HG02571 (cell line): ENCODE data around the gene PIEZO1.

Source experiments
- ATAC-seq: cut with Tn5 transposase; IDR thresholded peaks from one replicate; pipeline ENCODE4 v1.9.1; 2021; ENCODE audit warnings: mild to moderate bottlenecking, moderate library complexity; ENCODE audit not compliant: unreplicated experiment

The PIEZO1 gene

DNA sequence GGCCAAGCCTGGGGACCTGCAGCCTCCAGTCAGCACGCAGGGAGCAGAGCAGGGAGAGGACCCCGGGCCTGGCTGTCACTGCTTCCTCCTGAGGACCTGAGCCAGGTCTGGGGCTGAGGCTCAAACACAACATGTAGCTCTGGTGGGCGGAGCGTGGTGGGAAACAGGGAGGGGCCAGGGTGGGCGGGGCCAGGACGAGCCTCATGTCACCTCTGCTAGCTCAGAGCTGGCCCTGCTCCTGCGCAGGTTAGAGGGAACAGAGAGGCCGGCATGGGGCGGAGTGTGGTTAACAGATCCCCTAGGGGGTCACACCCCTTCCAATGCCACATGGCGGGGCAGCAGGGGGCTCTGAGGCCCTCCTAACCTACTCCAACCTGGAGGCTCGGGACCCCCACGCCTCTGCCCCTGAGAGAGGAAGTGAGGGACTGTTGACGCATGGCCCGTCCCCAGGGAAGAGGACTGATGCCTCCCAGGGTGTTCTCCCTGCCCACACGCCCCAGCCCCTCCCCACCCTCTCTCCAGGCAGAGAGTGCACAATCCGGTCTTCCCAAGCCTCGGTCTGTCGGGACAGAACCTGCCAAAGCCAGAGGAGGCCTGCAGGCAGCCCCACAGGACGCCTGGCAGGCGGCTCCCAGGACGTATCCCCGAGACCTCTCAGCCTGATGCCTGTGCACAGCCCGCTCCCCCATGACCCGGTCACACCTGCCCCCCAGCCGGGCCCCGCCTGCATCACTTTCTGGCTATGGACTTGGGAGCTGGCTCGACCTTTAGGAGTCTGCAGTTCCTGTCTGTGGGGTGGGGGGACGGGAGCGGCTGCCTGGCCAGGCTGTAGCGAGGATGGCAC, 15.2 kb downstream of the PIEZO1 start:
- ATAC-seq = no peak

DNA sequence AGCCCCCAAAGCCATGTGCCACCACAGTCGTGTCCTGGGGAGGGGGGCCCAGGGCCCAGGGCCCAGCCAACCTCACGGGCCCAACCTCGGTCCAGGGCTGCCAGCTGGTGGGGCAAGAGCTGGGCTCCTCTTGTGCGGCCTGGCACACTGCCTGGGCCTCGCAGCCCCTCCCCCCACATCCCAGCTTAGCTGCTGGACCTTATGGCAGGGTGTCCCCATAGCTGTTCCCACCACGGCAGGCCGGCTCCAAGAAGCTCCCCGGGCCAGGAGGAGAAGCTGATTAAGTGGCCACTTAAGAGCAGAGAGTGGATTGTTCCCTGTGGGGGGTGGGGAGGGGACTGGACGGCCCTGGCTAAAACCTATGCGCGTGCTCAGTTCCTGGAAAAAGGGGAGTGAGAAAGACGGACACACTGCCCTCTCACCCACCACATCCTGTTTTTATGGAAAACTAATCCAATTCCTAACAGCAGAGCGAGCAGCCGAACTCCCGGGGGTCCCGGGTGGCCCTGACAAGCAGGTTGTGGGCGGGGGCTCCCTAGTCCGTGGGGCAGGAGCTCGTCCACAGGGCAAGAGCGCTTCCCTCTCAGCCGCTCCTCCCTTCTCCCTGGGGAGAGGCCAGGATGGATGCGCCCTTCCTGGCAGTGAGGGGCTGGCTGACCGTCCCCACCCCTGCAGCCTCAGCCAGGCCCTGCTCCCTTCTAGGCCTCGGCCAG, 16.8 kb downstream of the PIEZO1 start:
- no peak for ATAC-seq

DNA sequence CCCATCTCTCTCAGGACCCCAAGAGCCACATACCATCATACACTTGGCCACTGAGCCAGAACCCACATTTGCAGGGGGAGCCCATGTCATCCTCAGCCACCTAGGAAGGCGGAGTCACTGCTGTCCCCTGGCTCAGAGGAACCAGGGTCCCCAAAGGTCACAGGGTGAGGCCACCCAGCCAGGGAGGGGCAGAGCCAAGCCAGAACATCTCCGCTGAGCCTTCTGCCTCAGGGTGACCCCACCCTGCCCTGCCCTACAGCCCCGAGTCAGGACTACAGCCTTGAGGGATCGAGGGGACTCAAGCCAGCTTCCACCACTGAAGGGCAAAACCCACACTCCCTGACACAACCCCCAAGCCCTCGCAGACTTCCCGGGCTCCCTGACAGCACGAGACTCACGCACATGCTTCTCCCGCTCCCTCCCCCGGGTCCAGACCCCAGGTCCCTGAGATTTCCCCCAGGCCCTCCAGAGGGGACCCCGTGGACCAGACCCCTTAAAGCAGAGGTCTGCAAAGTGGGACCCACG, 17.4 kb downstream of the PIEZO1 start:
- no peak for ATAC-seq

DNA sequence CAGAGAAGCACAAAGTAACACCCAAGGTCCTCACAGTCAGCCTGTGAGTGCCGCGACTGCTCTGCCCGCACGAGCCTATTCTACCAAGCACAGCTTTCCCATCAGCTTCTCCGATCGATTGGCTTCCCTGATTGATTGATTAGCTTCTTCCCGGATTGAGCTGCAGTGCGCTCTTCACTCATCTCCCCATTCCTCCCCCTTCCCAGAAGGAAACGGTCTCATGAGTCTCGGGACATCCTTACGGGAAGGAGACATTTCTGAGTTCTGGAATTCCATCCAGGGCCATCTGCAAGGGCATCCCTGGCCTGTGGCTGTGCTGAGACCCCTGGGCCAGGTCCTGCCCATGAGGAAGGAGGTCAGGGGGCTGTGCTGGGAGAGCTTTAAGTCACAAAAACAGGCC, 18.0 kb downstream of the PIEZO1 start:
- ATAC-seq = no peak

DNA sequence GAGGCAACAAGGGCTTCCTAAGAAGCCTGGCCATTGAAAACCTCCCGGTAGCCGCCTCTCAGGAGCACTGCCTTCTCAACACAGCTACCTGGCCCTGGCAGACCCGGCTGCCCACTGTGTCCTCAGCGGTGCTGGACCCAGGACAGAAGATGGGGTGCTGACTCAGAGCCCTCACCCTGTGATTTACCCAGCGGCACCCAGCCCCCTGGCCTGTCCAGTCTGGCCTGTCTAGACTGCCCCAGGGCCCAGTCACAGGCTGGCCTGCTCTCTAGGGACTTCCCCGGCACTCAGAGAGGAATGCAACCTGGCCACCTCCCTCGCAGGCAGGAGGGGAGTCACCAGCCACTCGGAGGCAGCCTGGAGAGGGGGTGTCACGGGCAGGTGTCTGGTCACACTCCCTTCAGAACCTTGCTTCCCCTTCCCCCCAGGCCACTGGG, 20.1 kb downstream of the PIEZO1 start:
- no peak for ATAC-seq

DNA sequence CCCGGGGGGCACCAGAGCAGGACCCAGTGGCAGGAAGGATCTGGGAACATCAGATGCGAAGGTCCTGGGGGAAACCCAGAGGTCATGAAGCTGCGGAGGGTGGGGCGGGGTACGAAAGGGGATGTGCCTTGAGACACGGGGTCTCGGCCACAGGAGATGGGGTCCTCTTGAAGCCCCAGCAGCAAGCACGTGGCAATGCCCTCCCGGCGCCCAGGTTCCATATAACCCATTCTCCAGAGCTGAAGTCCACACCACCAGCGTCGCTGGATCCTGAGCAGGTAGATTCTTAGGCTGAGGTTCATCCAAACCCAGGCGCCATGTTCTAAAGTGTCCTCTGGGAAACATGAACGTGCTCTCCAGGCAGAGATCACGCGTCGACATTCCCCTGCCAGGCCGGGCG, 20.9 kb downstream of the PIEZO1 start:
- ATAC-seq = no peak

DNA sequence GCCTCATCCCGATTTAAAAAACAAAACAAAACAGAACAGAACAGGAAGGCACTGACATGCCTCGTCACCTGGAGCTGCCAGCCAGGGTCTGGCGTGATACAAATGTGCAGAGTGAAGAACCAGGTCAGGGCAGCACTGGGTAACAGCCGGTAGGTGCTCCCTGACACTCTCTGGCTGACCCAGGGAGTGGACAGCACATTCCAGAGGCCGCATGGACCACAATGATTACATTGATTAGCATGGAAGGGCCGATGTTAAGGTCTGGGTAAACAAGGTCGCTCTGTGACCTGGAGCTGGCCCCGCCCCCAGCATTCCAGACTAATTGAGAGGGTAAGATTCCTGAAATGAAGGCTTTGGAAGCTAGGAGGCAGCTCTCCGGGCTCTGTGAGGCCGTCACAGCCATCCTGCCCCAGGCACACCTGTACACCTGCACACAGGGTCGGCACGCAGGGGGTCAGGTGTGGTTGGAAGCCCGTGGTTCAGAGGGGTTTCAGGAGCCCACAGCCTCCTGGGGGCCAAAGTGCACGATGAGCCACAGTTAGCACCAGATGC, 21.4 kb downstream of the PIEZO1 start:
- ATAC-seq = no peak

DNA sequence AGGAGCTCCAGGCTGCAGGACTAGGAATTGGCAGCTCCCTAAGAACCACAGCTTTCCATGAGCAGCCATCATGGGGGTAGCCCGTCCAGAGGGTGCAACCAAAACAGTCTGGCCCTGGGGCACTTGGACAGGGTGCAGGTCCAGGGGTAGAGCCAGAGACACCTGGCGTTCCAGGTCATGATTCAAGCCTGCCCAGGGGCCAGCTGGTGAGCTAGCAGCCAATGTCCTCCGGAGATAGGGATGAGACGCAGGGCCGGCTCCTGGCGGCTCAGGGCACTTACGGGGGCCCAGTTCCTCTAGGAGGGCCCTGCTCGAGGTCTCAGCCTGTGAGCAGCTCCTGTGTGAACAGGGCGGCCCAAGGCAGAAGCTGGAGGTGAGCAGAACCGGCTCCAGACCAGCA, 22.1 kb downstream of the PIEZO1 start:
- ATAC-seq = no peak

DNA sequence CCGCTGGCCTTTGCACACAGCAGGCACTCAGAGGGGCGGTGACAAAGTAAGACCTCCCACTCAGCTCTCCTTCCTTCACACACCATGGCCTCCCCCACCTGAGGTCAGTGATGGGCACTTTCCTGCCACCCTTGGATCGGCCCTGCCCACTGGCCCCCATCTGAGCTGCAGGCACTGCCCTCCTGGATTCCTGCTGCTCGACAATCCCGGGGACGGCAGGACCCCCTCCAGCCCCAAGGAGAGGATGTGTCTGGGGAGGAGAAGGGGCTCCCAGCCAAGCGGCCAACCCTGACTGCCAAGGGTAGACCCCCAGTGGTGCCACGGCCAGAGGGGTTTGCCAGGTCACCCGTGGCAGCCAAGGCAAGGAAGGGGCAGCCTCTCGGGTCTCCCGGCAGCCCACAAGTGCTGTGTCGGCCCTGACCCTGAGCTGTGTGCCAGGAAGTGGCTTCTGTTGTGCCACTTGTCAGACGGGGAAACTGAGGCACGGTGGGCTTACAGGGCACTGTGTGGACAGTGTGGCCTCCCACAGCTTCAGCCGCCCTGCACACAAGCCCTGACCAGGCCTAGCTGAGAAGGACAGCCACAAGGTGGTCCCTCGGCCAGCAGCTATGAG, 22.7 kb downstream of the PIEZO1 start:
- ATAC-seq = no peak

DNA sequence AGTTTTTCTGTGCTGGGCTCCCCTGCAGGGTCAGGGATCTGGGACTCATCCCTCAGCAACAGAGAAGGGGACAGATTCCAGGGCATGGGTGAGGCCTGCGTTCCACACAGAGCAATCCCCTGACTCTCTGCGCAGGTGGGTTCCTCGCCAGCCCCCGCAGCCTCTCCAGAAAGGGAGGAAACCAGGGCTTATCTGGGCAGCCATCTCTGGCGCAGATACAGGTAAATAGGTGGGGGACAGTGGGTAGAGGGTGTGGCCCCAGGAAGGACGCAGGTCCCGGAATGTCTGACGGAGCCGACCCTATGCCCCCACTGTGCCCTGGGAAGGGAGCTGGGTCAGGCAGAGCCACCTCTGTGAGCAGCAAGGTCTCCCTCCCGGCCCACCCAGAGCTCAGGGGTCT, 23.2 kb downstream of the PIEZO1 start:
- no peak for ATAC-seq

DNA sequence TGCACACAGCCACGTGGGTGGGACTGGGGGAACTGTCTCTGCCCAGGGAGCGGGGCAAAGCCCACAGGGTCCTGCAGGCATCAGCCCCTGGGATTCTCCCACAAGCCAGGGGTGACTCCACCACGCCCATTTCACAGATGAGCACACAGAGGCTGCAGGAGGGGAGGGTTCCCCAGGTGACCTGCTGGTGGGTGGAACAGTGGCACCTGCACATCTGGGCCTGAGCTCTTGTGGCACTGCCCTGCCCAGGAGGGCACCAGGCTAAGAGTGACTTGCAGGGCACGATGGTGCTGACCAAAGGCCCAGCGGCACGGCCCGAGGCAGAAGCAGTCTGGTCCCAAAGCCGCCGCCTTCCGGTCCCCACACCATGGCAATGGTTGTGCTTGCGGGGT, 23.9 kb downstream of the PIEZO1 start:
- ATAC-seq = no peak

DNA sequence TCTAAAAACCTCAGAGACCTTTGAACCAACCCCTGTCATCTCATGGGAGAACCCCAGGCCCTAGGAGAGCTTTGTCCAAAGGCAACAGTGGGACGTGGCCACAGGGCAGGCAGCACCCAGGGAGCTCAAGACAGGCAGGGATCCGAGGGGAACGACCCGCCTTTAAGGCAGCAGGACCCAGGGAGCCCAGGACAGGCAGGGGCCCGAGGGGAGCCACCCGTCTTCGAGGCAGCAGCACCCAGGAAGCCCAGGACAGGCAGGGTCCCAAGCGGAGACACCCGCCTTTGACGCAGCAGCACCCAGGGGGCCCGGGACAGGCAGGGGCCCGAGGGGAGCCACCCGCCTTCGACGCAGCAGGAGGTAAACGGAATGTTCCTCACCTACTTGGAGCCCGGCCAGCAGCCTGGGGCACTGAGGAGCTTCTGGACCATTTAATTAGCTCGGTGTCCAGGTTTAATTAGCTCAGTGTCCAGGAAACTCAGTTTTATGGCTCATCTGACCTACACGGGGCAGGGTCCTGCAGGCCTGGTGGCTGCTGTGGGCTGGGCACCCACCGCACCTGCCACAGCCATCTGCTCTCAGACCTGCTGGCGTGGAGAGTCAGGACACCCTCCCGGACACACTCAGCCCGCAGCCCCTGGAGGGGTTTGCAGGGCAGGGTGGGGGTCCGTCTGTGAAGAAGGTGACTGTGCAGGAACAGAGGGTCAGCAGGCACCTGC, 24.4 kb downstream of the PIEZO1 start:
- no peak for ATAC-seq

DNA sequence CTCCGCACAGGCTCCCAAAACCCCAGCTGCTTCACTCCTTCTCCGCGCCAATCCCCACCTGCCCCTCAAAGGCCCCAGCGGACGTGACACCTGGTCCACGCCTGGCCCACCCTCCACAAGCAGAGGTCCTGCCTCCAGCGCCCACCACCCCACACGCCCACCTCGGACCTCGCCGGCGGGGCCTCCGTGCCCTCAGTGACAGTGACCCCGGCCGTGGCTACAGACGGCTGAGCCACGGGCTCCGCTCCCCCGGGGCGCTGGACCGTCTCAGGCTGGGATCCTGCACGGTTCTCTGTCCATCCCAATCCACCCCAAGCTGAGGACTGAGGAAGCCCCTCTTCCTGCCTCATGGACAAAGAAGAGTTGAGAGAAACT, 25.1 kb downstream of the PIEZO1 start:
- ATAC-seq = no peak

DNA sequence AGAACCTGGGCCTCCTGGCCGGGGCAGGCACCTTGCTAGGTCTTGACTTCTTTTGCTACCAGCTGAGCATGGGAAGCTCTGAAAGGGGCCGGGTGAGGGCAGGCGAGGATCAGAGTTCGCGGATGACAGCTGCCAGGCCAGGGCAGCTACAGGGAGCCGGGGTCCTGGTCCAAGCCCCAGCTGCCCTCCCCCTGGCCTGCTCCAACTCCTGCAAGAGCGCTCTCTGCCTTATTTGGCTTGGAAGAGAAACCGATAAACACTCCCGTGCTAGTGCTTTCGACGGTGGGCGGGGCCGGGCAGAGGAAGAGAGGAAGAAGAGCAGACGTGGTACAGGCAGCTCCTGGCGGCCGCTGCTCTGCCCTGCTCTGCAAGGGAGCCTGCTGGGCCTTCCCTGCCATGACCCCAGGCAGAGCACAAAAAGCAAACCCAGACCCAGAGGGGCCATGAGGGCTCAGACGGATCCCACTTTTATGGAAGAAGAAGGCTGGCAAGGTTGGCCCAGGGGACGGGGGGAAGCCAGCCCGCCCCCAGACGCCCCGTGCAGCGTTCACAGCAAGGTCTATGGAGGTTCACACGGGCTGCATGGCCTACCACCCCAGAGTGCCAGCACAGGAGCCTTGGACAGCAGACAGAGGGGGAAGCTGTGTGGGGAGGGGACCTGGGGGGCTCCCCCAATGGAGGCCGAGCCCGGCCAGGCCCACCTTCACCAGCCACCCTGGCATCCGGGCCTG, 25.6 kb downstream of the PIEZO1 start:
- ATAC-seq = no peak

DNA sequence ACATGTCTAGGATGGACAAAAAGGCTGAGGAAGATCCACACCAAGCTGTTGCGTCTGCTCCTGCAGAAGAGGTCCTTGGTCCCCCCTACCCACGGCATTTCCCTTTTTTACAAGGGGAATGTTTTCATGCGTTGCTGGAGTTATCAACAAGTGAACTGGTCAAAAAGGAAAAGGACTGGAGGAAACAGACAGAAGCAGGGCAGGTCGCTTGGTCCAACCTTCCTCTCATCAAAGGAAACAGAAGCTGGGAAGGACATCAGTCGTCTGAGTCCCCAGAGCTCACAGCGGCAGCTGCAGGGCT, 26.1 kb downstream of the PIEZO1 start:
- no peak for ATAC-seq

DNA sequence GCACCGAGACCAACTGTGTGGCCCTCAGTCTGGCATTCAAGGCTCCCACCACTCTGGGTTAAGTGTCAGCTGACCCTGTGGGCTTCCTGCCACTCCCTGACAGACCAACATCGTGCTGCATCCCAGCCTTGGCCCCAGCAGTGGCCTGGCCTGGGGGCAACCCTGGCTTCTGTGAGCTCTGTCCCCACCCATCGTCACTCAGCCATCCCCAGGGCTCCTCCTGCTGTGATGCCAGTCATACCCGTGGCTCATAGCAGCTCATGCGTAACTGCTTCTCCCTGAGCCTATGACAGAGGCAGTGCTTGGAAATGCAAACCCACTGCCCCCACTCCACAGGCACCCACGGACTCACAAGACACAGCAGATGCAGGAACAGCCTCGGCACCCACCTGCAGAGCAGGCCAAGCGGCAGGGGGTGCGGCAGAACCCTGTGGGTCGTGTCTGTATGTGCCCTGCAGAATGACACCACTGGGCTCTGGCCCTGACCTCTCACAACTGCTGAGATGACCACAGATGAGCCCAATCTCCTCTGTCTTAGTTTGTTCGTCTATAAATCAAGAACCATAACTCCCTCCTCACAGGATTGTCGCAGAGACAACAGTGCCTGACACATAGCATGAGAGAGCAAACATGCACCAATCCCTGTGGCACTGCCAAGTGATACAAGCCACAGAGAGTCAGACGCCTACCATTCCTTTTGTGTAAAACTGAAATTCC, 26.6 kb downstream of the PIEZO1 start:
- no peak for ATAC-seq

DNA sequence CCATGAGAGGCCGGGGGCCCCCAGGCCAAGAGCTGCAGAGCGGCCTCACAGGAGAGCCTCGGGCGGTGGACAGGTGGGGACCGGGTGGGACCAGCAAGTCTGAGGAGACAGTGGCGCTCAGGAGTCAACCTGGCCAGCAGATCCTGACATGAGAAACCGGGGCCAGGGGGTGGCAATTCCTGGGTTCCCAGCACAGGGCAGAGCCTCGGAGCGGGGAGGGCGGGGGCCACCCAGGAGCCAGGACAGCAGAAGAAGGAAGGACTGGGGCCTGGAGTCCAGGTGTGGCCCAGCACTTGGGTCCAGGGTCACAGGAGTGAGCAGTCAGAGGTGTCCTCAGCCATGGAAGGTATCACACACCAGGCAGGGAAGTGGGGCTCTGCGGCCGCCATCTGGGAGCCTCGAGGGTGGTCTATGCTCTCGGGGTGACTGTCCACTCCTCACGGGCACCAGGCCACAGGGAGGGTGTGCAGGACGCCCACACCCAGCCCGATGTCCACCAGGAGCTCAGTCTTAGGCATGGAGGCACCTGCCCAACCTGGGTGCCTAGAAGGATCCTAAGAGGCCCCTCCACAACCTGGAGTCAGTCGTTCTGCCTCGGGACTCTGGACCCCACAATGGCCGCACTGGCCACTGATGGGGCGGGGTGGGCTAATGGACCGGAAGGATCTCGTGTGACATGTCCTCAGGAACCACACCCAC, 29.1 kb downstream of the PIEZO1 start:
- no peak for ATAC-seq

DNA sequence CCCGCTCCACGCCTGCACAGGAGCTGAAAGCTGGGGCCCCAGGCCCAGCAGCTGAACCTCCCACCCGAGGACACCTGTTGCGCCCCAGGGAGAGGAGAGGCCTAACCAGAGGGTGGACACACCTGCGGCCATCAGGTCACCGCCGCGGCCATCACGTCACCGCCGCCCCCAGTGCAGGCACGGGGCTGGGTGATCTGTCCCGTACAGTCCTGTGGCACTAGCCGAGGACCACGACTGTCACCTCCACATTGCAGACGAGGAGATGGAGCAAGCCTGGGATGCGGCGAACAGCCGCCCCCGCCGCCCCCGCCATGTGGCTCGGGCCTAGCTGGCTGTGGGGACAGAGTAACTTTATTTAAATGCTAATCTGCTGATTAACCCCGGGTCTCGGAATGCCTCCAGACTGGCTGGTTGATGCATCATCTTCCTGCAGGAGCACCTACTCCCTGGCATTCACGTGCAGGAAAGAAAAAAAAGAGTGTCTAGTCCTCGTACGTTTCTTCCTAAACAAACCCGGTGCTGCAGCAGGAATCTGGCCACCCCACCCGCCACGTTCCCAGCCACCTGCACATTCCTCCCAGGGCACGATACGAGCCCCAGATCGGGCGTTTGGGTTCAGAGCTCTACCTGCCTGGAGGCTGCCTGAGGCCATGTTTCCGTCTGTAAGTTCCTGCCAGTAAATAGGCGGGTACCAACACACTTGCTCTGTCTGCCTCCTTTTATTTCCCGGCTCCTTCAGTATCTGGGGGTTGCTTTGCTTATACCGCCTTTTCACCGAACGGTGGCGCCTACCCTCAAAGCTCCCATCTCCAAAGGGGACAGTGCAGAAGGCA, 29.9 kb downstream of the PIEZO1 start:
- ATAC-seq = no peak
